Right forelimb (tissue), 1 donor: ENCODE data around the gene KCNS3.
"Not testable (repeated sequence)": the region's sequence is repeated elsewhere in the genome, so short reads cannot be mapped to it uniquely, and the experiment has no call there.

ENCODE experiments used
- DNase-seq: peaks from one replicate; pipeline ENCODE4 v3.0.0-alpha.2; 2018

Gene KCNS3

GRCh38 chr2:17950006-17950405 lies 71.5 kb downstream of the KCNS3 start:
- no peak for DNase-seq

- DNase-seq = no peak
These were observed 73.1 kb downstream of the KCNS3 start for GRCh38 chr2:17951563-17951962.

- no peak for DNase-seq
These were observed 80.1 kb downstream of the KCNS3 start for GRCh38 chr2:17958466-17959092.

- no peak for DNase-seq
These were observed 80.9 kb downstream of the KCNS3 start for GRCh38 chr2:17959356-17959755.

GRCh38 chr2:17959833-17960232 lies 81.4 kb downstream of the KCNS3 start:
- DNase-seq = no peak

- DNase-seq = no peak
These were observed 82.5 kb downstream of the KCNS3 start for GRCh38 chr2:17960925-17961324.

GRCh38 chr2:17961789-17962188 lies 83.3 kb downstream of the KCNS3 start:
- DNase-seq = no peak

- DNase-seq = no peak
These were observed 84.4 kb downstream of the KCNS3 start for GRCh38 chr2:17962876-17963275.

- DNase-seq = not testable (repeated sequence)
These were observed 85.1 kb downstream of the KCNS3 start for GRCh38 chr2:17963571-17963970.

GRCh38 chr2:17965196-17965595 lies 86.7 kb downstream of the KCNS3 start:
- no peak for DNase-seq

GRCh38 chr2:17966798-17967197 lies 88.3 kb downstream of the KCNS3 start:
- DNase-seq = no peak

GRCh38 chr2:17969661-17970060 lies 91.2 kb downstream of the KCNS3 start:
- DNase-seq = no peak

GRCh38 chr2:17971531-17972125 lies 93.2 kb downstream of the KCNS3 start:
- no peak for DNase-seq

- DNase-seq = no peak
These were observed 94.5 kb downstream of the KCNS3 start for GRCh38 chr2:17972991-17973390.

- DNase-seq = no peak
These were observed 96.9 kb downstream of the KCNS3 start for GRCh38 chr2:17975401-17975800.

GRCh38 chr2:17976871-17977746 lies 98.6 kb downstream of the KCNS3 start:
- DNase-seq = no peak

GRCh38 chr2:17979707-17980106 lies 101.2 kb downstream of the KCNS3 start:
- no peak for DNase-seq

- no peak for DNase-seq
These were observed 103.5 kb downstream of the KCNS3 start for GRCh38 chr2:17981936-17982335.
